B cell (primary cell): ENCODE measurements around the gene CELA3B.

Experiments used
- CTCF ChIP-seq: fragments of 200-600 bp; IDR thresholded peaks from one replicate; pipeline ENCODE4 v1.8.0; 2022; ENCODE audit warnings: antibody characterized with exemption, mild to moderate bottlenecking
- EZH2 ChIP-seq: IDR thresholded peaks from 2 replicates; pipeline ENCODE4 v1.6.1; 2012; ENCODE audit warnings: borderline replicate concordance, low read depth, mild to moderate bottlenecking, moderate library complexity, low read length; ENCODE audit not compliant: insufficient read depth, poor library complexity, severe bottlenecking

GRCh38 chr1:22037520-22037919 lies 60.7 kb downstream of the CELA3B start:
- TF ChIP-seq CTCF (no peak), EZH2 (no peak)
